Activated naive CD8-positive, alpha-beta T cell treated with anti-CD3 and anti-CD28 coated beads for 36 hours (primary cell): ENCODE measurements around the gene KPNA5. TPM values are rescaled to one million over a fixed set of nuclear protein-coding genes. Genes with fewer than 3 reads are reported as not detected.

Experiments used
- total RNA-seq, 2 experiments: library from RNA; stranded (reverse); gene quantifications; one replicate each; pipeline ENCODE4 v1.2.3, GENCODE V29; 2021

Gene KPNA5
- total RNA-seq, 2 experiments from 2014 or later, result 9.0 to 11.5 TPM

Other genes starting within 250 kb of the KPNA5 start
- gene CALHM6, start 219.8 kb upstream of the KPNA5 start, total RNA-seq, result 1 to 10 TPM; 5.6 to 7.4 TPM
- not detected for gene CALHM5, start 169.6 kb upstream of the KPNA5 start, total RNA-seq
- gene TRAPPC3L, start 135.5 kb upstream of the KPNA5 start, total RNA-seq, result not detected
- not detected for gene CALHM4, start 127.5 kb upstream of the KPNA5 start, total RNA-seq
- 10 to 100 TPM; 52.2 to 52.5 TPM for gene RWDD1, start 109.7 kb upstream of the KPNA5 start, total RNA-seq
- gene RSPH4A, start 64.7 kb upstream of the KPNA5 start, total RNA-seq, result under 1 TPM; 0.23 to 0.44 TPM
- 10 to 100 TPM; 22.4 to 24.5 TPM for gene ZUP1, start 12.4 kb upstream of the KPNA5 start, total RNA-seq
- gene FAM162B, start 84.5 kb downstream of the KPNA5 start, total RNA-seq, result not detected
- not detected for gene GPRC6A, start 147.9 kb downstream of the KPNA5 start, total RNA-seq
- gene RFX6, start 196.0 kb downstream of the KPNA5 start, total RNA-seq, result not detected